KBM-7 (cell line): Measurements from ENCODE around the gene DLX4.

Experiments used
- DNase-seq: peaks from one replicate; pipeline ENCODE4 v3.0.0-alpha.2; 2015
- in situ Hi-C: fragments of 300-500 bp; cut with MboI; formaldehyde crosslinking; loops from 2 replicates; pipeline ENCODE4 v1.14.3; 2020; ENCODE audit warnings: low sequenced_read_pairs, low pct_unique_long_range_greater_than_20kb, mixed read lengths

DLX4 gene

DNA sequence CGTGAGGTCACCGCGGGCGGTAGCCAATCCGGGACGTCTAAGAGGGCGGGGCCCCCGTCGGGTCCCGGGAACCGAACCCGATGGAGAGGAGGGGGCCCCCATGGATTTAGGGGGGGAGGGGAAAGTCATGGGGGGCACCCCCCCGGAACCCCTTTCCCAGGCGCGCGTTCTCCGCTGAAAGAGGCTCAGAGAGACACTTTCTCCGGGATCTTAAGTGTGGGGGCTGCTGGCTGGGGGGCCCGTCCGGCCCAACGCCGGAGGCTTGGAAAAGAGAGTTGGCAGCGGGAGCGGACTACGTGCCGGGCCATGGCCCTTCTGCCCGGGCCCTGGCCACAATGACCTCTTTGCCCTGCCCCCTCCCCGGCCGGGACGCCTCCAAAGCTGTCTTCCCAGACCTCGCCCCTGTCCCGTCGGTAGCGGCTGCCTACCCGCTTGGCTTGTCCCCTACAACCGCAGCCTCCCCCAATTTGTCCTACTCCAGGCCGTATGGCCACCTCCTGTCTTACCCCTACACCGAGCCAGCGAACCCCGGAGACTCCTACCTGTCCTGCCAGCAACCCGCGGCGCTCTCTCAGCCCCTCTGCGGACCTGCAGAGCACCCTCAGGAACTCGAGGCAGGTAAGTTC is at the start of gene DLX4:
Gene DLX4 (plus strand): TSS at position 57 of the 626 bp plus-strand sequence. CDS start 279 bp downstream, at position 336.
- in situ Hi-C loops, result no loop called here
- peak; percentile 38 for DNase-seq

- in situ Hi-C loops, result no loop called here
- DNase-seq, result no peak
Measured at GRCh38 chr17:49920030-49920769, 48.8 kb upstream of the DLX4 start.

DNA sequence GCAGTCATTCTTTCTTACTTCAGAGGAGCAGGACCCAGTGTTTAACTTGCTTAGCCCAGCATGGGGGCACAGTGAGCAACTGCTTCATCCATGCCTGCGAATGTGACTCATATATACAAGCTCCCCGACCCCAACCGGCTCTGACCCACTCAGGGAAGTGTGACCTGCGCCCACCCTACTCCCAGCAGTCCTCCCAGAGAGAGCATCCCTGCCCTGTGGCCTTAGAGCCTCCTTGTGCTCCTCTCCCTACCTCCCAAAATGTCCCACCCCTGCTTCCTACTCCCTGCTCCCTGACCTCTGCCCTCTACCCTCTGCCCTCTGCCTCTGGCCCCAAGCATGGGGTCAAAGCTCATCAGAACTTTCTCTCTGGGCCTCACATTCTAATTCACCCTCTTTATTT is 46.9 kb upstream of the DLX4 start:
- DNase-seq, result no peak
- in situ Hi-C loops, result no loop called here

DNA sequence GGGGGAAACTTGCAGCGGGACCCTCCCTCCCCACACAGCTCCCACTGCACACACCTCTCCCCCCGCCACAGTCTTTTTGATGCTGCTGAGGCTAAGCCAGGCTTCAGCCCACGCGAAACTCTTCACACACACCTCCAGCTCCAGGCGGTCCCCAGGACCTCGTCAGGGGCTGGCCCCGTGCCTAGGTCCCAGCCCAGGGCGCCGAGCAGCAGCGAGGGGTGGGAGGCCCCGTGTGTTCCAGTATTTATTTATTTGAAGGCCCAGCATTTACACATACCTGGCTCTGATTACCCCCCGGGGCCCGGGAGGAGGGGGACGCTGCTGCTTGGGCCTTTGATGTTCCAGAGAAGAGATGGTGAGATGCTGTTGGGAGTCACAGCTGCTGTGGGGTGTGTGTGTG is 44.9 kb upstream of the DLX4 start:
- in situ Hi-C loops, result no loop called here
- DNase-seq, result no peak

- in situ Hi-C loops, result no loop called here
- no peak for DNase-seq
Measured at GRCh38 chr17:49924589-49924988, 44.4 kb upstream of the DLX4 start.

DNA sequence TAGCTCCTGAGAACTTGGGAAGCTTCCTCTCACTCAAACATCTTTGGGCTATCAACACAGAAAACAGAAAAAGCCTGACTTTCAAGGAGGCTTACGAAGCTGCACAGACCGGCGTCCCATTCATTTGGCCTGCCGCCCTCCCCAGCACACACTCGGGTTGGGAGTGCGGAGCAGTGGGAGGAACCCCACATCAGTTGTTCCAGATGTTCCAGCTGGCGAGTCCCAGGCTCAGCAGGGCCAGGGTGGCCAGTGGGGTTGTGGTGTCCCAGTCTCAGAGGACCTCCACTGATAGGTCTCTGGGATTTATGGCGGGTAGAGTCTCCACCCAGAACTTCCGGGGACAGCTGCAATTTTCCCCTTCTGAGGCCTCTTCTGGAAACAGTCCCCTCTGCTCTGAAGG is 43.1 kb upstream of the DLX4 start:
- in situ Hi-C loops, result no loop called here
- no peak for DNase-seq

DNA sequence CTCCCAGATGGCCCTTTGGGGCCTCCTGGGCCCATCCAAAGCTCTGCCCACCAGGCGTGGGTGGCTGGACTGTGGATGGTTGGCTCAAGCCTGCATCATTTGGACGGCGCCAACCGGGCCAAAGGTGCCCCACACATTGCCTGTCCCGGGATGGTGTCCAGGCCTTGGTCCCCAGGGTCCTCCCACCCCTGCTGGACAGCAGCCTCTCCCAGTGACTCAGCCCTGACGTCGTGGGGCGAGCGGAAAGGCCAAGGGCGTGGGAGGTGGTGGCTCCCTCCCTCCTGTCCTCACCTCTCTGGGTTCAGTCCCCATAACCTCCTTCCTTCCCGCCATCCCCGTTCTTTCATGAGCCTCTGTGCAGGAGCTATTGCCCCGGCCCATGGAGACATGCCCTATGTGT is 42.1 kb upstream of the DLX4 start:
- in situ Hi-C loops, result no loop called here
- DNase-seq, result no peak

DNA sequence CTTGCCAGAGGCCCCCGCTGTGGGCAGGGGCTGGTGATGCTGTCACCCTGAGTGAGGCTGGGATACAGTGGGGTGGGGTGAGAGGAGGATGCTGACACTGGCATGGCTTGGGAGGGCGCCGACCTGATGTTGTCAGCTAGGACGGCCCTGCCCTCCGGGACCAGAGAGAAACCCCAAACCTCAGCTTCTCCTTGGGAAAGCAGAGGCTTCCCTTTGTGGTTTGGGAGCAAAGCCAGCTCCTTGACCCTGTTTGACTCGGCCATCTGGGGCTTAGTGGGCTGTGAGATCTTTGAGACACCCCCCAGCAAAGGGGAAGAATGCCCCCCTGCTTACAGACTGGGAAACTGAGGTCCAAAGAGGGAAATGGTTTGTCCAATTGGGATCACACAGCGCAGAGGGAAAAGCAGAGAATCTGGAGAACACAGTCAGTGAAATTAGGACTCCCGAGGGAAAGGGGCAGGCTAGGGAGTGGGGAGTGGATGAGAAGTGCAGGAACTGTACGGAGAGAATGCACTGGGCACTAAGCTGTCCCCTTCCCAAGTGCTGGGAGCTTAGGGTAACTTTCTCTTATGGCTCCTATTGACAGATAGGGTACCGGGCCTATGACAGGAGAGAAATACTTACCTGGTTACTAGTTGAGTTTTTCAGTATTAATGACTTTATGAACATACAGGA is 40.7 kb upstream of the DLX4 start:
- in situ Hi-C loops, result no loop called here

GRCh38 chr17:49928837-49929475 is 40.0 kb upstream of the DLX4 start:
- in situ Hi-C loops, result no loop called here
- DNase-seq, result no peak

More for the DNA sequence above, 40.7 kb upstream of the DLX4 start:
- no peak for DNase-seq

DNA sequence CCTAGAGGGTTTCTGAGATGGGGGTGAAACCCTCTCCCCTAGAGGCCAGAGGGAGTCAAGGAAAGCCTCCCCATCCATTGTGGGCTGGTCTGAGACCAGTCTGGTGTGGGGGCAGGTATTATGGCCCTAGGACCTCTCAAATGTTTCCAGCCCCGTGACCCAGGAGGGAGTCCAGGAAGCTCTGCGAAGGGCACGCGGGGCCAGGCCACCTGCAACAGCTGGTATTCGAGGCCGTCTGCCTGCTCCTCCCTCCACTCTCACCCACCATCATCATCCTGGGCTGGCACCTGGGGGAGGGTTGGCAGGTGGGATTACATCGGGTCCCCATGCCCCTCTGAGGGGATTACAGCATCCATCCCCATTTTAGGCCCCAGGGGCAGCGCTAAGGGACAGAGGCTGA is 38.1 kb upstream of the DLX4 start:
- DNase-seq, result no peak
- in situ Hi-C loops, result no loop called here

GRCh38 chr17:49931416-49932137 is 37.4 kb upstream of the DLX4 start:
- no peak for DNase-seq
- in situ Hi-C loops, result no loop called here

DNA sequence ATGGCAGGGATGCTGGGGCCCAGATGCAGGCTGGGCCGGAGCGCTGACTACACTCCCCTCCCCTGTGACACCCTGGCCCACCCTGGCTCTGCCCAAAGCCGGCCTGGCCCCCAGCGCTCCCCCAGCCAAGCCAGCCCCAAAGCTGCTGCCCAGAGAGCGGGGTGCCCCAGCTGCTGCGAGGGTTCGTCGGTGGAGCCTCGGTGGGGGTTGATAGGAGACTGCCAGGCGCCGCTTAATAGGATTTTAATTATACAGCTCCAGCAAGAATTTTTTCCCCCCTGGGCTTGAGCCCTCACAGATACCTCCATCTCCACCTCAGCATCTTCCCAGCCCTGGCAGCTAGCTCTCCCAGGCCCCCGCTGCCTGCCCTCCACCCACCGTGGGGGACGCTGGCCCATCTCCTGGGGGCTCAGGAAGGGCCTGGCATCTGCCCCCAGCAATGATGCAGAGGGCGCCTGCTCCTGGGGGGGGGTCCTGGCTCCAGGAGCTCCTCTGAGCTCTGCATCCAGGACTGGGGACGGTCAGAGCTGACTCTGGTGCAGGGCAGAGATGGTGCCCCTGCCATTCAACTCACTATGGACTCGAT is 36.8 kb upstream of the DLX4 start:
- in situ Hi-C loops, result no loop called here
- DNase-seq, result no peak

DNA sequence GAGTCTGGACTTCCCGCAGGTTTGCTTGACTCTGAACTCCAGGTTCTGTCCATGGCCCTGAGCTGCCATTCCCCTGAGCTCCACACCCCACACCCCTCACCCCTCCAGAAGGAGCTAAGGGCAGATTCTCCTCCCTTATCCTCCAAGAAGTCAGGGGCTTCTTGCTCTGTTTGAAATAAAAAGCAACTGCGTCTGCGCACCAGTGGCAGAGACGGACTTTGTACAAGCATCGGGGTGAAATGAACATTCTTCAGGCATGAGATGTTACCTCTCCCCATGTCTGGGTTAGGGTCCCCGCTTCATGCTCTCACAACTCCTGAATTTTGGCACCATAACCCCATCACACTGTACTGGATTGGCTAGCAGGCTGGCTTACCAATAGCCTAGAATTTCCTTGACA is 36.1 kb upstream of the DLX4 start:
- in situ Hi-C loops, result no loop called here

DNA sequence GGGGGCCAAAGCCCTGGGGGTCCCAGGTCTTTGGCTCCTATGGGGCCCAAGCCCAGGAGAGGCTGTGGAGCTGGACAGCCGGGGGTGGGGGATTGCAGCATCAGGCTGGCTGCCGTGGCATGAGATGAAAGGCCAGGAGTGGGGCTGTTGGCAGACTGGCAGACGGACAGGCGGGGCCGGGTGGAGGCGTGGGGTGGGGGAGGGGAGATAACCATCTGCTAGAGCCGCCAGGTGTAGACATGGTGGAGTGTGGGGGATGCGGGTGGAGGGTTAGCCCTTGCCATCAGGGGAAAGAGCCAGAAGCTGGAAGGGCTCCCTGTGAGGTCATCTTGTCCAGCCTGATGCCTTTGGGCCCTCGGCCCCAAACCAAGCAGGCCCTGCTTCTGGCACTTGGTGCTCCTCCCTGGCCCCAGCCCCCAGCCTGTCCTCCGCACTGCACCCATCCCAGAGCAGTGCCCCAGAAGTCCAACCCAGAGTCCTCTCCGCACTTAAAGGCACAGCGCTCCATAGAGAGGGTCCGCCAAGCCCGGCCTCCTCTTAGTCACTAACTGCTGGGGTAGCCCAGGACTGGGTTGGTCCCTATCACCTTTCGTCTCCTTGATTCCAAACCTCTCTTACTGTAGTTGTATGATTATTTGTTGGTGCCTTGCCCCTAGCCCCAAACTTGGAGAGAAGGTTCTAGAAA is 33.3 kb upstream of the DLX4 start:
- in situ Hi-C loops, result no loop called here
- DNase-seq, result no peak

More for the DNA sequence above, 36.1 kb upstream of the DLX4 start:
- DNase-seq, result no peak

GRCh38 chr17:49936386-49936785 is 32.6 kb upstream of the DLX4 start:
- in situ Hi-C loops, result no loop called here
- DNase-seq, result no peak

DNA sequence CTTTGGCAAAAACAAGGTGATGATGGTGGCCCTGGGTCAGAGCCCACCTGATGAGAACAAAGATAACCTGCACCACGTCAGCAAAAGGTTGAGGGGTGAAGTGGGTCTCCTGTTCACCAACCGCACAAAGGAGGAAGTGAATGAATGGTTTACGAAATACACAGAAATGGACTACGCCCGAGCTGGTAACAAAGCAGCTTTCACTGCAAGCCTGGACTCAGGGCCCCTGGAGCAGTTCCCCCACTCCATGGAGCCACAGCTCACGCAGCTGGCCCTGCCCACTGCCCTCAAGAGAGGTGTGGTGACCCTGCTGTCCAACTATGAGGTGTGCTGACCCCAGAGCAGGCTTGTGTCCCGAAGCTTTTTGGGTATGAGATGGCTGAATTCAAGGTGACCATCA is 29.7 kb upstream of the DLX4 start:
- in situ Hi-C loops, result no loop called here
- DNase-seq, result peak; percentile 51

DNA sequence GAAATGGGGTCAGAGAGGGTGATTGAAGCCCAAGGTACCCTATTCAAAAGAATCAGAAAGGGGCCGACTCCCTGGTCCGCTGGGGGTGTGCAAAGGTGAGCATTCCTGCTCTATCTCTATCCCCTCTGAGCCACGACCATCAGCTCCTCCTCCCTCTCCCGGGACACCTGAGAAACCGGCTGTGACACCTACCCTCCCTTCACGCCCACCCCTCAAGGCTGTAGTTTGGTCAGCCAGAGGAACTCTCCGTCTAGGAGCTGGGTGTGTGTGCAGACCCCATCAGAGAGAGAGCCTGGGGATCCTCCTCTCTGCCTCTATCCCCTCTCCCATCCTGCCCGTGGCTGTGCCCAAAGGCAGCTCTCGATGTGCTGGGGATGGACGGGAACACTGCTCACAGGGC is 27.6 kb upstream of the DLX4 start:
- no peak for DNase-seq
- in situ Hi-C loops, result no loop called here

- in situ Hi-C loops, result no loop called here
- no peak for DNase-seq
Measured at GRCh38 chr17:49942947-49943346, 26.0 kb upstream of the DLX4 start.
